Cardiac fibroblast (primary cell): ENCODE results near the gene MRPS22.
"Not testable (repeated sequence)": the region's sequence is repeated elsewhere in the genome, so short reads cannot be mapped to it uniquely, and the experiment has no call there.

Experiments used
- DNase-seq, 2 donors: peaks; one replicate each; pipeline versions ENCODE4 v3.0.0 to v3.0.0-alpha.2; 2010; ENCODE audit warnings: low read depth in 2 of 2
- H3K4me3 ChIP-seq, 2 donors: replicated peaks in 1 of 2; 1 replicate in 1 of 2; 2 replicates in 1 of 2; pipeline ENCODE4 v1.5.1; 2011; ENCODE audit warnings: low read depth in 2 of 2, low read length in 2 of 2, mild to moderate bottlenecking in 2 of 2, moderate library complexity in 1 of 2
- TF ChIP-seq, protein P1 (sequence below): IDR thresholded peaks from one replicate; pipeline ENCODE4 v1.5.1; 2011; ENCODE audit warnings: low read depth, mild to moderate bottlenecking, low read length, inconsistent platforms

Gene MRPS22

DNA sequence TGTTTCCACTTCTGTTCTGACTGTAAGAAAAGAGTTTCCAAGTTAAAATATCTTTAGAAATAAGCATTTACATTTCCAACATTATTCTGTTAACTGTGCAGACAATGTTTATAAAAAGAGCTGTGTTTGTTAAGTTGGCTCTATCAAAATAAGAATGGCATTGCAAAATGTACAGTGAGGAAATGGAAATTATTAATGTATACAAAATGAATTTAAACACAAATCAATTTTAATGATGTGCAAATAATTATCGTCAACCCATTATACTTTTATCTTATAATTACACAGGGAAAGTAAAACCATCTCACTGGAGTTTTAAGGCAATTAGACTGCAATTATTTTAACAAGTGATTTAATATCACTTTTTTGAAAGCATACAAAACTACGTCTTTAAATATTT lies 17.5 kb downstream of the MRPS22 start:
- no peak overlapping the region for H3K4me3 ChIP-seq
- TF ChIP-seq, protein P1, sequence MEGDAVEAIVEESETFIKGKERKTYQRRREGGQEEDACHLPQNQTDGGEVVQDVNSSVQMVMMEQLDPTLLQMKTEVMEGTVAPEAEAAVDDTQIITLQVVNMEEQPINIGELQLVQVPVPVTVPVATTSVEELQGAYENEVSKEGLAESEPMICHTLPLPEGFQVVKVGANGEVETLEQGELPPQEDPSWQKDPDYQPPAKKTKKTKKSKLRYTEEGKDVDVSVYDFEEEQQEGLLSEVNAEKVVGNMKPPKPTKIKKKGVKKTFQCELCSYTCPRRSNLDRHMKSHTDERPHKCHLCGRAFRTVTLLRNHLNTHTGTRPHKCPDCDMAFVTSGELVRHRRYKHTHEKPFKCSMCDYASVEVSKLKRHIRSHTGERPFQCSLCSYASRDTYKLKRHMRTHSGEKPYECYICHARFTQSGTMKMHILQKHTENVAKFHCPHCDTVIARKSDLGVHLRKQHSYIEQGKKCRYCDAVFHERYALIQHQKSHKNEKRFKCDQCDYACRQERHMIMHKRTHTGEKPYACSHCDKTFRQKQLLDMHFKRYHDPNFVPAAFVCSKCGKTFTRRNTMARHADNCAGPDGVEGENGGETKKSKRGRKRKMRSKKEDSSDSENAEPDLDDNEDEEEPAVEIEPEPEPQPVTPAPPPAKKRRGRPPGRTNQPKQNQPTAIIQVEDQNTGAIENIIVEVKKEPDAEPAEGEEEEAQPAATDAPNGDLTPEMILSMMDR, result no peak
- DNase-seq, result no peak

DNA sequence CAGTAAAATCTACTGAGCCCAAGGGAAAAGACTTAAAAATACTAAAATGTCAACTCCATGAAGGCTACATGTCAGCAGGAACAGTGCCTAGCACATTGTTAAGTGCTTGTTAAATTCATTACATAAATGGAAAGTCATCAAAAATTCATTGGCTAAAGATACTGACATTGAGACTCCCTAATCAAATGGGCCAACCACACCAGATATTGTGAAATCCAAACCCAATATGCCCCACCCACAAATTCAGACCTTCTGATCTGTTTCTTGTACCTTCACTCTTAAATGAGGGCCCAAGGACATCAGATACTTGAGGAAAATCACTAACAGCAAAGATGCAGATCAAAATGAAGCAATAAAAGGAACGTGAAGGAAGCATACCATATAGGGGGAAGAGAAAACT lies 20.7 kb downstream of the MRPS22 start:
- no peak for DNase-seq
- TF ChIP-seq, protein P1, result no peak
- H3K4me3 ChIP-seq, result no peak overlapping the region

DNA sequence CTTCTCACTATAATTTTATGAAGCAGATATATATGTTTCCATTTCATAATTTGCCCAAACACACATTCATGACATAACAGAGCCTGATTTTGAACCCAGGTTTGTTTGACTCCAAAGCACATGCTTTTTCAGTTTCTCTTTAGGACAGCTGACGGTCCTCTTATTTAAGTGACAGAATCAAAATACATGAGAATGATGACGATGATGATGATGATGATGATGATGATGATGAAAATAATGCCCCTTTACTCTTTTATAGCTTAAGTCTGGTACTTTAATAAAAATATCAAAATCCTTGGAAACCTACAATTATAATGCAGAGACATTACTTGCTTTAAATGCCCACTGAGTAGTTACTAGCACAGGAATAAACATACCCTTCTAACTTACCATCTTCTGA lies 30.3 kb downstream of the MRPS22 start:
- DNase-seq, result no peak
- H3K4me3 ChIP-seq, result no peak overlapping the region
- TF ChIP-seq, protein P1, result no peak

DNA sequence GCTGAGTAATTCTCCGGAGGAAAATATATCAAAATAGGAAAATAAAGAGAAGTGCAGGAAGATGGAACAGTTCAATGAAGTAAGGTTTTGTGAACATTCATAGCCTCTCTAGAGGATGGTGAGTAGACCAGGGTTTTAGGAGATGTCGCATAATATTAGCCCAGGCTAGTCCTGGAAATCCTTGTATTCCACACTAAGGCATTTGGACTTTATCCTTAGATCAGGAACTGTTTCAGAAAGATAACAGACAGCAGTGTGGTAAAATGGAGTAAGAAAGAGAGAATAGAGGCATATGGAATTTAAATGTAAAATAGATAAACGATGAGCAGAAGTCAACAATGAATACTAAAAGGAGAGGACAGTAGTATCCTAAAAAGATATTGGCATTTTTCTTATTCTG lies 33.6 kb downstream of the MRPS22 start:
- DNase-seq, result no peak
- TF ChIP-seq, protein P1, result no peak
- H3K4me3 ChIP-seq, result no peak overlapping the region

DNA sequence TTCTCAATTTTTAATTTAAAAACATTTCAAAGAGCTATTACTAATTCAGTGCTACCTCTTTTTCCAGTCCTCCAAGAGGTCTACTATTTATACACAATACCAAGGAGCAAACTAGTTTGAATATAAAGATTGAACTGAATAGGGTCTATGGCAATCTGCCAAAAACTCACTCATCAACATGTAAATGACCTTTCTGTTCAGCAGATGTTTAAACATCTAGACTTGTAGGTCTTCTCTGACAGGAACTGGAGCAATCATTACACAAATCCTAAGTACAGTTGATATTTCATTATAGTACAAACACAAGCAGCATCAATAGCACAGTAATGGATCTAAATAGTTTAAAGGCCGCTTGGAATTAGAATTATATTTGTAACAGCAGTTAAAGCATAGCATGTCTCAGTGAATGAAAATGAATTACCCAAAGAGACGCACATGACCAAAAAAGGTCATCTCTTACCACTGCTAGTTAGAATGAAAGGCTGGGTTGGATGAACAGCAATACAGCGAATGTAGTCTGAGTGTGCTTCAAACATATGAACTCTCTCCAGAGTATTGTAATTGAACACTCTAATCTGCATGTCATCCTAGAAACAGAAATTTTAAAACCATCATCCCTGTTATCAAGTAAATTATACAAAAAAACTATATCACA lies 34.9 kb downstream of the MRPS22 start:
- H3K4me3 ChIP-seq, result no peak overlapping the region
- TF ChIP-seq, protein P1, result no peak
- DNase-seq, result no peak

GRCh38 chr3:139380575-139380974 lies 36.8 kb downstream of the MRPS22 start:
- no peak for DNase-seq
- H3K4me3 ChIP-seq, result no peak overlapping the region
- TF ChIP-seq, protein P1, result no peak

- not testable (repeated sequence) for DNase-seq, H3K4me3 ChIP-seq
Observed at GRCh38 chr3:139382291-139382690, 38.5 kb downstream of the MRPS22 start.
